ENCODE results near the gene SSC5D. TPM values are rescaled to one million over a fixed set of nuclear protein-coding genes. Genes with fewer than 3 reads are reported as not detected.

The SSC5D gene
- total and polyA plus RNA-seq, 9 of the 15 experiments (the other 6 are each of a cell fraction or from before 2014, with no cell fraction given): 0.04 to 0.71 (median 0.14) TPM; not detected in 2

DNA sequence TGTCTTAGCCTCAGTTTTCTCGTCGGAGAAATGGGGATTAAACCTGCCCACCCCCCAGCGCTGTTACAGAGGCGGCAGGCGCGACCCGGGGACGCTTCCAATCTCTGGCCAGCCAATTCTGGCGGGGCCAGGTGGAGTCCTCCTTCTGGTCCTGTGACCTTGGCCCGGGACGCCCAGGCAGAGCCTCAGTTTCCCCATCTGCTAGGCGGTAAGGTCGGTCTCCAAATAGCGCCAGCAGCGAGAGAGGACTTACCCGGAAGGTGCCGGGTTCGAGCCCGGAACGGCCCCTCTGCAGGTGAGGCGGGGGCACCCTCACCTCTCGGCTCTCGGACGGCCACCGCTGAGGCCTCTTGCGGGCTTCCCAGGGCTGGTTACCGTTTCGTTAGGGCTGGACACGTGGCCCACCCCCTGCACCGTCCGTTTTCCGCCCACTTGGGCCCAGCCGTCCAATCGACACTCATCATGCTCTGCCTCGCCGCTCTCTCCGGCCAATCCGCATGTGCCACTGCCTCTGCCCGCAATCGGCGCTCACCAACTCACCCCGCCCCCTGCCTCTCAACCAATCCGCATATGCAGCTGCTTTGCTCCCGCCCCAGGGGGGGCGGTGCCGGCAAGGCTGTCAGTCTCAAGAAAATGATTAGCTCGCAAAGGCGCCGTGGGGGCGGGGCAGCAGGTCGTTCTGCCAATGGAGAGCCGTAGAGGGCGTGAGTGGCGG is 26.8 kb upstream of the SSC5D start, which contains the start of gene ISOC2 (continued):
- TF ChIP-seq, protein P1, sequence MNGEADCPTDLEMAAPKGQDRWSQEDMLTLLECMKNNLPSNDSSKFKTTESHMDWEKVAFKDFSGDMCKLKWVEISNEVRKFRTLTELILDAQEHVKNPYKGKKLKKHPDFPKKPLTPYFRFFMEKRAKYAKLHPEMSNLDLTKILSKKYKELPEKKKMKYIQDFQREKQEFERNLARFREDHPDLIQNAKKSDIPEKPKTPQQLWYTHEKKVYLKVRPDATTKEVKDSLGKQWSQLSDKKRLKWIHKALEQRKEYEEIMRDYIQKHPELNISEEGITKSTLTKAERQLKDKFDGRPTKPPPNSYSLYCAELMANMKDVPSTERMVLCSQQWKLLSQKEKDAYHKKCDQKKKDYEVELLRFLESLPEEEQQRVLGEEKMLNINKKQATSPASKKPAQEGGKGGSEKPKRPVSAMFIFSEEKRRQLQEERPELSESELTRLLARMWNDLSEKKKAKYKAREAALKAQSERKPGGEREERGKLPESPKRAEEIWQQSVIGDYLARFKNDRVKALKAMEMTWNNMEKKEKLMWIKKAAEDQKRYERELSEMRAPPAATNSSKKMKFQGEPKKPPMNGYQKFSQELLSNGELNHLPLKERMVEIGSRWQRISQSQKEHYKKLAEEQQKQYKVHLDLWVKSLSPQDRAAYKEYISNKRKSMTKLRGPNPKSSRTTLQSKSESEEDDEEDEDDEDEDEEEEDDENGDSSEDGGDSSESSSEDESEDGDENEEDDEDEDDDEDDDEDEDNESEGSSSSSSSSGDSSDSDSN (IDR thresholded peaks at IDR 0.05; ENCODE audit: borderline replicate concordance in 1 of 2, low read depth in 2 of 2, low read length in 2 of 2): no peak
- TF ChIP-seq FOXA1 (IDR thresholded peaks at IDR 0.05; ENCODE audit: borderline replicate concordance): no peak
- TF ChIP-seq WHSC1 (IDR thresholded peaks at IDR 0.05; ENCODE audit: low read length): no peak
- TF ChIP-seq RNF2 (IDR thresholded peaks at IDR 0.05): peak; percentile 65; the same call in 1 of the 2 replicates
- TF ChIP-seq HEY1 (CRISPR knock-in tag; IDR thresholded peaks at IDR 0.05; ENCODE audit: borderline replicate concordance): no peak
- peak; percentile 98 for TF ChIP-seq POLR2G (IDR thresholded peaks at IDR 0.05; ENCODE audit: low read depth, low read length)
- 0 out of 2 replicates have a peak, but pooled peaks have one; percentile 59 for TF ChIP-seq SMARCA4 (IDR thresholded peaks at IDR 0.05)
- 0 out of 2 replicates have a peak, but pooled peaks have one; percentile 32 for TF ChIP-seq MIER1 (IDR thresholded peaks at IDR 0.05; ENCODE audit: low read depth)
- no peak for TF ChIP-seq LEF1 (IDR thresholded peaks at IDR 0.05)
- TF ChIP-seq KDM1A (IDR thresholded peaks at IDR 0.05): peak; percentile 87 to 95; a peak in 3 of 4 replicates
- peak; percentile 43; the same call in 1 of the 2 replicates for TF ChIP-seq PHB (CRISPR knock-in tag; IDR thresholded peaks at IDR 0.05)
- peak; percentile 75 for TF ChIP-seq CXXC5 (CRISPR knock-in tag; IDR thresholded peaks at IDR 0.05)
- TF ChIP-seq COPS2 (conservative IDR thresholded peaks at IDR 0.05): no peak
- no peak for TF ChIP-seq NFATC3 (IDR thresholded peaks at IDR 0.05)
- TF ChIP-seq NELFE (IDR thresholded peaks at IDR 0.05; ENCODE audit: insufficient read depth, insufficient read length): no peak
- no peak for TF ChIP-seq TCFL5 (CRISPR knock-in tag; conservative IDR thresholded peaks at IDR 0.05)
- no peak; the same call in 1 of the 2 replicates for TF ChIP-seq NR2C1 (IDR thresholded peaks at IDR 0.05)
- no peak for TF ChIP-seq NR2C1 (tag; IDR thresholded peaks at IDR 0.05)
- TF ChIP-seq XRCC4 (IDR thresholded peaks at IDR 0.05; ENCODE audit: extremely low read depth, insufficient read depth, insufficient read length): no peak
- TF ChIP-seq, protein P2, sequence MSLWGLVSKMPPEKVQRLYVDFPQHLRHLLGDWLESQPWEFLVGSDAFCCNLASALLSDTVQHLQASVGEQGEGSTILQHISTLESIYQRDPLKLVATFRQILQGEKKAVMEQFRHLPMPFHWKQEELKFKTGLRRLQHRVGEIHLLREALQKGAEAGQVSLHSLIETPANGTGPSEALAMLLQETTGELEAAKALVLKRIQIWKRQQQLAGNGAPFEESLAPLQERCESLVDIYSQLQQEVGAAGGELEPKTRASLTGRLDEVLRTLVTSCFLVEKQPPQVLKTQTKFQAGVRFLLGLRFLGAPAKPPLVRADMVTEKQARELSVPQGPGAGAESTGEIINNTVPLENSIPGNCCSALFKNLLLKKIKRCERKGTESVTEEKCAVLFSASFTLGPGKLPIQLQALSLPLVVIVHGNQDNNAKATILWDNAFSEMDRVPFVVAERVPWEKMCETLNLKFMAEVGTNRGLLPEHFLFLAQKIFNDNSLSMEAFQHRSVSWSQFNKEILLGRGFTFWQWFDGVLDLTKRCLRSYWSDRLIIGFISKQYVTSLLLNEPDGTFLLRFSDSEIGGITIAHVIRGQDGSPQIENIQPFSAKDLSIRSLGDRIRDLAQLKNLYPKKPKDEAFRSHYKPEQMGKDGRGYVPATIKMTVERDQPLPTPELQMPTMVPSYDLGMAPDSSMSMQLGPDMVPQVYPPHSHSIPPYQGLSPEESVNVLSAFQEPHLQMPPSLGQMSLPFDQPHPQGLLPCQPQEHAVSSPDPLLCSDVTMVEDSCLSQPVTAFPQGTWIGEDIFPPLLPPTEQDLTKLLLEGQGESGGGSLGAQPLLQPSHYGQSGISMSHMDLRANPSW (CRISPR knock-in tag; IDR thresholded peaks at IDR 0.05): no peak
- no peak for TF ChIP-seq ZFP1 (CRISPR knock-in tag; IDR thresholded peaks at IDR 0.05)
- peak; percentile 77 for TF ChIP-seq TOE1 (IDR thresholded peaks at IDR 0.05; ENCODE audit: borderline replicate concordance)
- TF ChIP-seq TOE1 (CRISPR knock-in tag; IDR thresholded peaks at IDR 0.05; ENCODE audit: borderline replicate concordance, low read depth): no peak
- TF ChIP-seq ZNF121 (CRISPR knock-in tag; conservative IDR thresholded peaks at IDR 0.05): peak; percentile 21; the same call in 1 of the 2 replicates
- peak; percentile 52; the same call in 1 of the 2 replicates for TF ChIP-seq NR2C2 (CRISPR knock-in tag; IDR thresholded peaks at IDR 0.05)
- TF ChIP-seq NR2C2 (tag; IDR thresholded peaks at IDR 0.05): peak; percentile 62
- no peak for TF ChIP-seq ZNF551 (CRISPR knock-in tag; IDR thresholded peaks at IDR 0.05)
